PC-9 (cell line): Measurements from ENCODE around the gene KLK11.

Source experiments
- CTCF ChIP-seq: fragments of 200-600 bp; sonication (generic); conservative IDR thresholded peaks from 2 replicates; pipeline ENCODE4 v1.6.1; 2017; ENCODE audit warnings: mixed run types, antibody characterized with exemption, mild to moderate bottlenecking, moderate library complexity
- EZH2 ChIP-seq: fragments of 200-600 bp; sonication (generic); IDR thresholded peaks from 2 replicates; pipeline ENCODE4 v1.8.0; 2017; ENCODE audit warnings: antibody characterized with exemption, low read depth

DNA sequence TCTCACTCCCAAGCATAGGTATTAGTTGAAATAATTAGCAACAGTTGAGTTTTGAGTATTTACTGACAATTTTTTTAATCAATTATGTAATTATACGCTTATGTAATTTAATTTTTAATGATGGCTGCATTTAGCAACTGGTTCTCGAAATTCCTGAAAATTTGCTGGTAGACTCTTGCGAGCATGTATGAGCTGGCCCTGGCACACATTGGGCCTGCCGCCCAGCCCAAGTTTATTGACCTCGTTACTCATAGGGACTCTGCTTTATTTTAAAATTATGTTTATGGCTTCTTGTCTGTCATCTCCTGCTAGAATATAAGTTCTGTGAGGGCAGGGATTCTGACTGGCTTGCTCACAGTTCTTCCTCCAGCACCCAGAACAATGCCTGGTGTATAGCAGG is 49.6 kb upstream of the KLK11 start:
- no peak for TF ChIP-seq CTCF
- TF ChIP-seq EZH2: no peak
